Mesenchymal stem cell (in vitro differentiated cells and primary cell): Measurements from ENCODE around the gene SLC45A2.
"Not testable (repeated sequence)": the region's sequence is repeated elsewhere in the genome, so short reads cannot be mapped to it uniquely, and the experiment has no call there.

Experiments
- DNase-seq: peaks from one replicate; pipeline ENCODE4 v3.0.0-alpha.2; 2013
- H2AFZ ChIP-seq: one replicate; pipeline ENCODE4 v1.6.1; 2013; ENCODE audit warnings: low read depth, mild to moderate bottlenecking, control low read depth, inconsistent platforms, low read length, moderate library complexity
- H2AK5ac ChIP-seq: 2 replicates; pipeline ENCODE4 v1.6.1; 2013; ENCODE audit warnings: low read length, moderate library complexity, mild to moderate bottlenecking, inconsistent platforms; ENCODE audit not compliant: severe bottlenecking
- H2BK120ac ChIP-seq: one replicate; pipeline ENCODE4 v1.6.1; 2013; ENCODE audit warnings: low read depth, mild to moderate bottlenecking, inconsistent platforms, low read length, moderate library complexity
- H2BK12ac ChIP-seq, 2 experiments: one replicate each; pipeline ENCODE4 v1.6.1; 2013; ENCODE audit warnings: inconsistent platforms in 2 of 2, low read length in 2 of 2, mild to moderate bottlenecking in 2 of 2, moderate library complexity in 2 of 2, control low read depth in 1 of 2
- H2BK15ac ChIP-seq: one replicate; pipeline ENCODE4 v1.6.1; 2013; ENCODE audit warnings: mild to moderate bottlenecking, low read depth, inconsistent platforms; ENCODE audit not compliant: poor library complexity, severe bottlenecking
- H2BK5ac ChIP-seq: 2 replicates; pipeline ENCODE4 v1.6.1; 2013; ENCODE audit warnings: low read depth, mild to moderate bottlenecking, low read length, control low read depth, inconsistent platforms; ENCODE audit not compliant: poor library complexity, severe bottlenecking
- H3K14ac ChIP-seq, 2 experiments: one replicate each; pipeline ENCODE4 v1.6.1; 2013; ENCODE audit warnings: inconsistent platforms in 2 of 2, low read length in 2 of 2, control low read depth in 1 of 2, mild to moderate bottlenecking in 1 of 2, moderate library complexity in 1 of 2
- H3K18ac ChIP-seq, 2 experiments: one replicate each; pipeline ENCODE4 v1.6.1; 2013; ENCODE audit warnings: inconsistent platforms in 2 of 2, low read length in 2 of 2, control low read depth in 1 of 2, low read depth in 1 of 2, mild to moderate bottlenecking in 1 of 2
- H3K23ac ChIP-seq, 2 experiments: one replicate each; pipeline ENCODE4 v1.6.1; 2013; ENCODE audit warnings: inconsistent platforms in 2 of 2, low read length in 2 of 2, mild to moderate bottlenecking in 2 of 2, moderate library complexity in 2 of 2, control low read depth in 1 of 2
- H3K27ac ChIP-seq: 2 replicates; pipeline ENCODE4 v1.5.1; 2013; ENCODE audit warnings: mild to moderate bottlenecking, moderate library complexity, low read length, control low read depth, inconsistent platforms; ENCODE audit not compliant: poor library complexity, severe bottlenecking
- H3K27me3 ChIP-seq, 2 experiments: 2 replicates each; pipeline versions ENCODE4 v1.6.1 to v1.7.0; 2013; ENCODE audit warnings: low read length in 2 of 2, mild to moderate bottlenecking in 2 of 2, moderate library complexity in 2 of 2, control low read depth in 1 of 2, inconsistent platforms in 1 of 2; ENCODE audit not compliant: control insufficient read depth in 1 of 2, insufficient read depth in 1 of 2
- H3K36me3 ChIP-seq, 2 experiments: 2 replicates each; pipeline versions ENCODE4 v1.6.1 to v1.7.0; 2013; ENCODE audit warnings: low read length in 2 of 2, control low read depth in 1 of 2, inconsistent platforms in 1 of 2, low read depth in 1 of 2, mild to moderate bottlenecking in 1 of 2; ENCODE audit not compliant: insufficient read depth in 2 of 2, control insufficient read depth in 1 of 2
- H3K4ac ChIP-seq, 2 experiments: one replicate each; pipeline ENCODE4 v1.6.1; 2013; ENCODE audit warnings: inconsistent platforms in 2 of 2, low read length in 2 of 2, mild to moderate bottlenecking in 2 of 2, moderate library complexity in 2 of 2, control low read depth in 1 of 2, low read depth in 1 of 2
- H3K4me1 ChIP-seq: 2 replicates; pipeline ENCODE4 v1.6.1; 2013; ENCODE audit warnings: low read depth, low read length, control low read depth; ENCODE audit not compliant: control insufficient read depth, insufficient read depth
- H3K4me2 ChIP-seq: 2 replicates; pipeline ENCODE4 v1.6.1; 2013; ENCODE audit warnings: low read length, mild to moderate bottlenecking, inconsistent platforms; ENCODE audit not compliant: poor library complexity, severe bottlenecking
- H3K4me3 ChIP-seq, 2 experiments: 2 replicates each; pipeline versions ENCODE4 v1.5.1 to v1.7.0; 2013; ENCODE audit warnings: low read length in 2 of 2, mild to moderate bottlenecking in 2 of 2, control low read depth in 1 of 2, low read depth in 1 of 2; ENCODE audit not compliant: insufficient read depth in 1 of 2
- H3K79me1 ChIP-seq: replicated peaks from 2 replicates; pipeline ENCODE4 v1.6.1; 2013; ENCODE audit warnings: mild to moderate bottlenecking, control low read depth, low read length, inconsistent platforms; ENCODE audit not compliant: poor library complexity, severe bottlenecking
- H3K9ac ChIP-seq: 2 replicates; pipeline ENCODE4 v1.7.0; 2013; ENCODE audit warnings: mild to moderate bottlenecking, low read length, moderate library complexity
- H3K9me3 ChIP-seq: 2 replicates; pipeline ENCODE4 v1.7.0; 2013; ENCODE audit warnings: mild to moderate bottlenecking, low read length; ENCODE audit not compliant: control insufficient read depth
- H4K8ac ChIP-seq: one replicate; pipeline ENCODE4 v1.6.1; 2013; ENCODE audit warnings: inconsistent platforms, mild to moderate bottlenecking, low read length, moderate library complexity
- H4K91ac ChIP-seq: one replicate; pipeline ENCODE4 v1.6.1; 2013; ENCODE audit warnings: mild to moderate bottlenecking, low read length, inconsistent platforms
- WGBS: methylation state at CpG from one replicate; pipeline ENCODE4 v1.1.7; 2013; ENCODE audit warnings: mixed read lengths; 5-methylcytosine and 5-hydroxymethylcytosine counted together

SLC45A2 gene

DNA sequence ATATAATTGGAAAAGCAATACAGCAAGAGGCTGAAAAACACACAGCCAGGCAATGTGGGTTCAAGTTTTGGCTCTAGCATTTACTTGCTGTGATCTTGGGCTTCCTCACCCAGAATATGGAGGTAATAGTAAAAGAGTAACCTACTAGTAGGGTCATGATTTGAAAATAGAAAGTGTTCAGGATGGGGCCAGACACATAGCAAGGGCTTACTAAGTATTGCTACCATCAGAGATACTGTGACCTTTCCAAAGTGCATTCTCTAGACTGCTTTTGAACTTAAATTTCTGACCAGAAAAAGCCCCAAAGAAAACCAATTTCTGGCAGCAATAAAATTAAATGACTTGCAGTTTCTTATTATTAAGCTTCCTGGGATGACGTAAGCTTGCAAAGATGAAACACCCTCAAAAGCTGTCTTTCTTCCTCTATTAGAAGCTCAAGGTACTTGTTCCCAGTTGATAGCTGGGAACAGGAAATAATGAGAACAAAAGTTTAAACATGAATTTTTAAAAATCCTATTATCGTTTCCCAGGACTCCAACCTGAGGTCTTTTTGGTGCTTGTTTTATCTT, 20.3 kb downstream of the SLC45A2 start:
- no peak for DNase-seq
- Histone ChIP-seq H3K4me3 (no peak overlapping the region), H3K4me1 (no peaks in the 10 kb centered on the region), H3K36me3 (no peaks in the 10 kb centered on the region), H3K79me1 (no peaks in the 10 kb centered on the region), H3K4me2 (no peak overlapping the region), H3K9me3 (no peaks in the 10 kb centered on the region), H2AFZ (no peak overlapping the region), H4K91ac (no peak overlapping the region), H2AK5ac (no peak overlapping the region), H3K27me3 (peaks cover 0 to 8% of the 10 kb centered on the region in 2 experiments), H2BK12ac (no peak overlapping the region), H3K9ac (no peak overlapping the region), H3K27ac (no peak overlapping the region), H3K18ac (no peak overlapping the region), H3K4ac (no peak overlapping the region), H2BK15ac (no peak overlapping the region), H2BK120ac (no peak overlapping the region), H3K14ac (no peak overlapping the region), H4K8ac (no peak overlapping the region), H3K23ac (no peak overlapping the region), H2BK5ac (no peak overlapping the region)
- WGBS: no CpG with 5 or more reads among the region's 2 CpGs

DNA sequence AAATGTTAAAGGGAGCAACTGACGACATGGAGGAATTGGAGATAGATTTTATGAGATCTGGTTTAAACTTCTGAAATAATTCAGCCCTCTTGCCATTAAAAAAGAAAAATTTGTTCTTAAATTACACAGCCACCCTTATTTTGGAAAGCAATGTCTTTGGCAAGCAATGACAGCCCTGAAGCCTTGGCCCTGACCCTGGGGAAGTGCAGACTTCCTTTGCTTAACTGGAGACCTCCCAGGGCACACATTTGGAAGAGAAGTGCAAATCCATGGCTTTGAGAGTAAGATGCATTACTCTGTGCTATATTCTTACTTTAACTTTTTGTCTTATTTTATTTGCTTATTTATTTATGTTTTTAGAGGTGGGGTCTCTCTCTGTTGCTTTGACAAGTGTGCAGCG, 26.3 kb downstream of the SLC45A2 start:
- no peak for DNase-seq
- Histone ChIP-seq H2BK12ac (no peak overlapping the region), H3K27ac (no peak overlapping the region), H4K91ac (no peak overlapping the region), H3K9ac (no peak overlapping the region), H3K4me1 (no peaks in the 10 kb centered on the region), H2BK120ac (no peak overlapping the region), H3K23ac (no peak overlapping the region), H3K4me3 (no peak overlapping the region), H2AFZ (no peak overlapping the region), H3K36me3 (no peaks in the 10 kb centered on the region), H3K9me3 (peaks cover 10% of the 10 kb centered on the region), H3K27me3 (peaks cover 0 to 3% of the 10 kb centered on the region in 2 experiments), H3K18ac (no peak overlapping the region), H2AK5ac (no peak overlapping the region), H3K79me1 (no peaks in the 10 kb centered on the region), H3K4me2 (no peak overlapping the region), H4K8ac (no peak overlapping the region), H2BK15ac (no peak overlapping the region), H2BK5ac (no peak overlapping the region), H3K4ac (no peak overlapping the region), H3K14ac (no peak overlapping the region)
- 93% methylated on average over 1 of the region's 2 CpGs for WGBS

DNA sequence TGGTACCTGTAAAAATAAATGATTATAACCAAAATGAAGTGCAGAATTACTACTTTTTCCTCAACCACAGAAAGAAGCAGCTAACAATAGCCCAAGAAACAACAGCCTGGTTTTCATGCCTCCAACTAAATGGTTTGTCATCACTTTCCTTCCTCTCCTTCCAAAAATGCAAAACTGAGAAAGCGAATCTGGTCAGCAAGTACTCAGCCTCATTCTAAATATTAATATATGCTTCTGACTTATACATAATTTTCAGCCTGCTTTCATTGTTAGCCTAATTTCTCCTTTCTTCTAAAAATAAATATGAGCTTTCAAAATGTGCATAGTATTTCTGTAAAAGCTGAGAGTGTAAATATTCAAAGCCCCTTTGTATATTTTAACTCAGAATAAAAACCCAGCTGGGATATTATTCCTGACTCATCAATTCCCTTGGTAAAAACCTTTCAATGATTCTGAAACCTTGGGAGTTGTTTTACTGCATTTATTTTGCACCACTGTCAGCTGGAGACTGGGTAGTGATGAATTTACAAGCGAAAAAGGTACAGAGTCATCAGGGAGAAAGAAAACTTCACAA, 26.8 kb downstream of the SLC45A2 start:
- Histone ChIP-seq H4K91ac (no peak overlapping the region), H2BK120ac (no peak overlapping the region), H2AFZ (no peak overlapping the region), H2BK15ac (no peak overlapping the region), H3K27ac (no peak overlapping the region), H3K9ac (no peak overlapping the region), H3K4me3 (no peak overlapping the region), H3K79me1 (no peaks in the 10 kb centered on the region), H3K4me1 (no peaks in the 10 kb centered on the region), H3K36me3 (no peaks in the 10 kb centered on the region), H3K4me2 (no peak overlapping the region), H3K14ac (no peak overlapping the region), H3K27me3 (peaks cover 0 to 3% of the 10 kb centered on the region in 2 experiments), H4K8ac (no peak overlapping the region), H2BK12ac (no peak overlapping the region), H3K23ac (no peak overlapping the region), H2BK5ac (no peak overlapping the region), H3K9me3 (peaks cover 10% of the 10 kb centered on the region), H3K4ac (no peak overlapping the region), H3K18ac (no peak overlapping the region), H2AK5ac (no peak overlapping the region)
- 100% methylated on average over 1 of the region's 2 CpGs for WGBS
- no peak for DNase-seq

DNA sequence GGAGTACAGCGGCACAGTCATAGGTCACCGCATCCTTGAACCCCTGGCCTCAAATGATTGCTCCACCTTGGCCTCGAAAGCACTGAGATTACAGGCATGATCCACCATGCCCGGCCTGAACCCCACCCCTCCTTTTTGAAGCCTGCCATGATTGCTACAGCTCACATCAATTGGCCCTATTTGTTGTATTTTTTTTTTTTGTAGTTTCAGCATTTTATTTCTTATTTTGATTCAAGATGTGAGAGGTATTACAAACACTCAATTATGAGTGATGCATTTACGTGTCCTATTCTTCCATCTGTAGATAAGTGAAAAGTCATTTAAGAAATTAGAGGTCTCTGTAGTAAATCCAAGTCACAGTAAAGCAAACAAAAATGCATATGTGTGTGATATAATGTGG, 32.3 kb downstream of the SLC45A2 start:
- H2AK5ac ChIP-seq, H3K14ac ChIP-seq, DNase-seq, H3K4me3 ChIP-seq, H2BK15ac ChIP-seq, H4K91ac ChIP-seq, H2BK5ac ChIP-seq, H2BK120ac ChIP-seq, H2AFZ ChIP-seq, H3K4ac ChIP-seq, H3K23ac ChIP-seq, H3K36me3 ChIP-seq, H4K8ac ChIP-seq, H3K79me1 ChIP-seq, H3K9ac ChIP-seq, H3K4me1 ChIP-seq, H3K18ac ChIP-seq, H3K4me2 ChIP-seq, H2BK12ac ChIP-seq, H3K27ac ChIP-seq: not testable (repeated sequence)
- peaks cover 15% of the 10 kb centered on the region for H3K9me3 ChIP-seq
- WGBS: 85% methylated on average over 3 of the region's 5 CpGs
- peaks cover 3 to 11% of the 10 kb centered on the region in 2 experiments for H3K27me3 ChIP-seq
